ENCODE results near the gene STYK1.
"Not testable (repeated sequence)": the region's sequence is repeated elsewhere in the genome, so short reads cannot be mapped to it uniquely, and the experiment has no call there.

Gene STYK1

GRCh38 chr12:10689146-10689545 lies 15.3 kb upstream of the STYK1 start:
- DNase-seq (ENCODE audit: low read depth, low spot score), result no peak

- DNase-seq (ENCODE audit: low read depth, low spot score), result no peak
These were observed 14.2 kb upstream of the STYK1 start for GRCh38 chr12:10688042-10688441.

GRCh38 chr12:10672231-10672868 lies 1.5 kb downstream of the STYK1 start:
- no peak for DNase-seq (ENCODE audit: low read depth, low spot score)

GRCh38 chr12:10669533-10669932 lies 4.3 kb downstream of the STYK1 start:
- no peak for DNase-seq (ENCODE audit: low read depth, low spot score)

GRCh38 chr12:10668526-10668925 lies 5.3 kb downstream of the STYK1 start:
- no peak for DNase-seq (ENCODE audit: low read depth, low spot score)

GRCh38 chr12:10667581-10667980 lies 6.3 kb downstream of the STYK1 start:
- DNase-seq (ENCODE audit: low read depth, low spot score), result no peak

GRCh38 chr12:10664499-10664898 lies 9.4 kb downstream of the STYK1 start:
- no peak for DNase-seq (ENCODE audit: low read depth, low spot score)

GRCh38 chr12:10663869-10664268 lies 10.0 kb downstream of the STYK1 start:
- no peak for DNase-seq (ENCODE audit: low read depth, low spot score)

GRCh38 chr12:10661338-10661737 lies 12.5 kb downstream of the STYK1 start:
- no peak for DNase-seq (ENCODE audit: low read depth, low spot score)

GRCh38 chr12:10654003-10654402 lies 19.8 kb downstream of the STYK1 start:
- DNase-seq (ENCODE audit: low read depth, low spot score), result no peak

GRCh38 chr12:10652192-10652591 lies 21.7 kb downstream of the STYK1 start:
- no peak for DNase-seq (ENCODE audit: low read depth, low spot score)

- DNase-seq (ENCODE audit: low read depth, low spot score), result not testable (repeated sequence)
These were observed 27.3 kb downstream of the STYK1 start for GRCh38 chr12:10646576-10646975.

- DNase-seq (ENCODE audit: low read depth, low spot score), result no peak
These were observed 27.9 kb downstream of the STYK1 start for GRCh38 chr12:10645910-10646309.

GRCh38 chr12:10641735-10642500 lies 31.9 kb downstream of the STYK1 start:
- no peak for DNase-seq (ENCODE audit: low read depth, low spot score)

- DNase-seq (ENCODE audit: low read depth, low spot score), result no peak
These were observed 35.1 kb downstream of the STYK1 start for GRCh38 chr12:10638728-10639127.

GRCh38 chr12:10636611-10637010 lies 37.2 kb downstream of the STYK1 start:
- DNase-seq (ENCODE audit: low read depth, low spot score), result no peak

GRCh38 chr12:10636124-10636523 lies 37.7 kb downstream of the STYK1 start:
- DNase-seq (ENCODE audit: low read depth, low spot score), result no peak

- DNase-seq (ENCODE audit: low read depth, low spot score), result no peak
These were observed 38.5 kb downstream of the STYK1 start for GRCh38 chr12:10635306-10635705.

GRCh38 chr12:10634427-10634826 lies 39.4 kb downstream of the STYK1 start:
- no peak for DNase-seq (ENCODE audit: low read depth, low spot score)

- DNase-seq (ENCODE audit: low read depth, low spot score), result no peak
These were observed 40.3 kb downstream of the STYK1 start for GRCh38 chr12:10633541-10633940.

GRCh38 chr12:10632226-10632625 lies 41.6 kb downstream of the STYK1 start:
- DNase-seq (ENCODE audit: low read depth, low spot score), result no peak

GRCh38 chr12:10624605-10625004 lies 49.2 kb downstream of the STYK1 start:
- no peak for DNase-seq (ENCODE audit: low read depth, low spot score)

- no peak for DNase-seq (ENCODE audit: low read depth, low spot score)
These were observed 50.7 kb downstream of the STYK1 start for GRCh38 chr12:10623131-10623530.
